NB4 (cell line): Measurements from ENCODE around the gene CUX1.

Source experiments
- CTCF ChIP-seq: IDR thresholded peaks from one replicate; pipeline ENCODE4 v1.5.1; 2012; ENCODE audit warnings: low read depth, low read length
- MAX ChIP-seq: IDR thresholded peaks from 2 replicates; pipeline ENCODE4 v1.6.1; 2011; ENCODE audit warnings: low read depth, low read length
- MYC ChIP-seq: IDR thresholded peaks from 2 replicates; pipeline ENCODE4 v1.6.1; 2011; ENCODE audit warnings: low read depth, low read length

GRCh38 chr7:101845974-101846373, 28.5 kb downstream of the CUX1 start:
- TF ChIP-seq CTCF (no peak), MYC (no peak), MAX (no peak)
